Right lobe of liver (tissue), 6 donors: ENCODE measurements around the gene SYT9. TPM values are rescaled to one million over a fixed set of nuclear protein-coding genes. Genes with fewer than 3 reads are reported as not detected.

Experiments
- ATAC-seq, 4 donors: fragments of 200-7000 bp; cut with Tn5 transposase; one replicate each; pipeline ENCODE4 v1.9.1; 2020; ENCODE audit warnings: mild to moderate bottlenecking in 4 of 4, moderate library complexity in 4 of 4
- DNase-seq, 3 donors: peaks; one replicate each; pipeline ENCODE4 v3.0.0-alpha.2; 2020
- H3K27ac ChIP-seq, 3 donors: fragments of 200-600 bp; one replicate each; pipeline ENCODE4 v1.8.0; 2022
- H3K27me3 ChIP-seq, 2 donors: fragments of 200-600 bp; one replicate each; pipeline ENCODE4 v1.8.0; 2022
- H3K36me3 ChIP-seq, 4 donors: fragments of 200-600 bp; sonication (generic) in 1 of 4; one replicate each; pipeline versions ENCODE4 v1.5.1 to v1.8.0; 2017 to 2022; ENCODE audit warnings: control low read depth in 1 of 4
- H3K4me1 ChIP-seq, 4 donors: fragments of 200-600 bp; sonication (generic) in 1 of 4; one replicate each; pipeline versions ENCODE4 v1.5.1 to v1.8.0; 2017 to 2022; ENCODE audit warnings: control low read depth in 1 of 4
- H3K4me3 ChIP-seq, 3 donors: fragments of 200-600 bp; one replicate each; pipeline ENCODE4 v1.8.0; 2022
- H3K9me3 ChIP-seq, 4 donors: fragments of 200-600 bp; sonication (generic) in 1 of 4; one replicate each; pipeline versions ENCODE4 v1.5.1 to v1.8.0; 2017 to 2022; ENCODE audit warnings: control low read depth in 1 of 4
- POLR2A ChIP-seq: fragments of 450-650 bp; IDR thresholded peaks from one replicate; pipeline ENCODE4 v1.6.1; 2017; ENCODE audit warnings: antibody characterized with exemption, mild to moderate bottlenecking
- WGBS: methylation state at CpG from one replicate; pipeline ENCODE4 v1.1.6; 2018; ENCODE audit warnings: low coverage, low lambda C conversion rate; ENCODE audit not compliant: insufficient coverage; ENCODE audit errors: missing lambda C conversion rate; 5-methylcytosine and 5-hydroxymethylcytosine counted together
- intact Hi-C, 2 donors: fragments of 100-400 bp; cut with DNase I; formaldehyde crosslinking; loops; one replicate each; pipeline versions ENCODE4 v1.11.2 to v1.14.1; 2022
- total RNA-seq, 6 experiments: library from RNA; depleted of rRNA in 2 of 6; stranded (reverse); fragments of >200 nt in 2 of 6; fragmentation: NEBNext Ultra II Directional in 3 of 6; extraction: Animal tissue kit (Norgen Biotek cat#: 25700) in 3 of 6; gene quantifications; one replicate each; pipeline versions ENCODE4 v1.1.0 to v1.2.4, GENCODE V29; 2016 to 2023
- TF ChIP-seq, protein P1 (sequence below), 4 donors: fragments of 200-600 bp in 3 of 4; fragments of 450-650 bp in 1 of 4; IDR thresholded peaks; one replicate each; pipeline versions ENCODE4 v1.5.1 to v1.8.0; 2016 to 2022; ENCODE audit warnings: antibody characterized with exemption in 4 of 4, mild to moderate bottlenecking in 2 of 4
- donor health status: DM: no; HTN: yes; CAD: no.
- donor health status: DM: no; HTN: no; CAD: no.
- donor health status: DM: no; HTN: no; CAD: no.
- donor health status: DM: no; HTN: yes; CAD: no.
- donor health status: DM: no; HTN: yes; CAD: no.

Gene SYT9
- total RNA-seq, 6 experiments from 2014 or later: 3.0 to 12.6 (median 4.5) TPM

DNA sequence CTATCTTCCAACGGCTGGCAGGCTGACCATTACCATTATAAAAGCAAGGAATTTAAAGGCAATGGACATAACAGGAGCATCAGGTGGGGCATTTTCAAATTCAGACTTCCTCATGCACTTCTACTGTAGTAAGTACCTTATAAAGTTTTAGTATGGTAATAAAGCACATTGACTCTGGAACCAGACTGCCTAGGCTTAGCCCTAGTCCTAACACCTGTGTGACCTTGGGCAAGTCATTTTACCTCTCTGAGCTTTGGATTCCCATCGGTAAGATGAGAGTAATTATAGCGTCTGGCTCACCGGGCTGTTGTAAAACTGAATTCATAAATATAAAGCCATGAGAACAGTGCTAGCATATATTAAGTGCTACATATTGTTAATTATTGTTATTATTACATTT is 164.4 kb downstream of the SYT9 start:
- TF ChIP-seq, protein P1, sequence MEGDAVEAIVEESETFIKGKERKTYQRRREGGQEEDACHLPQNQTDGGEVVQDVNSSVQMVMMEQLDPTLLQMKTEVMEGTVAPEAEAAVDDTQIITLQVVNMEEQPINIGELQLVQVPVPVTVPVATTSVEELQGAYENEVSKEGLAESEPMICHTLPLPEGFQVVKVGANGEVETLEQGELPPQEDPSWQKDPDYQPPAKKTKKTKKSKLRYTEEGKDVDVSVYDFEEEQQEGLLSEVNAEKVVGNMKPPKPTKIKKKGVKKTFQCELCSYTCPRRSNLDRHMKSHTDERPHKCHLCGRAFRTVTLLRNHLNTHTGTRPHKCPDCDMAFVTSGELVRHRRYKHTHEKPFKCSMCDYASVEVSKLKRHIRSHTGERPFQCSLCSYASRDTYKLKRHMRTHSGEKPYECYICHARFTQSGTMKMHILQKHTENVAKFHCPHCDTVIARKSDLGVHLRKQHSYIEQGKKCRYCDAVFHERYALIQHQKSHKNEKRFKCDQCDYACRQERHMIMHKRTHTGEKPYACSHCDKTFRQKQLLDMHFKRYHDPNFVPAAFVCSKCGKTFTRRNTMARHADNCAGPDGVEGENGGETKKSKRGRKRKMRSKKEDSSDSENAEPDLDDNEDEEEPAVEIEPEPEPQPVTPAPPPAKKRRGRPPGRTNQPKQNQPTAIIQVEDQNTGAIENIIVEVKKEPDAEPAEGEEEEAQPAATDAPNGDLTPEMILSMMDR (IDR thresholded peaks at IDR 0.05): no peak
- TF ChIP-seq POLR2A: no peak
- Histone ChIP-seq H3K4me3 (no peak overlapping the region), H3K27ac (no peak overlapping the region), H3K9me3 (no peaks in the 10 kb centered on the region), H3K27me3 (no peaks in the 10 kb centered on the region), H3K4me1 (no peaks in the 10 kb centered on the region), H3K36me3 (no peaks in the 10 kb centered on the region)
- intact Hi-C loops: no loop called here
- ATAC-seq: no peak
- 76% methylated on average over 4 of the region's 4 CpGs for WGBS
- no peak for DNase-seq

DNA sequence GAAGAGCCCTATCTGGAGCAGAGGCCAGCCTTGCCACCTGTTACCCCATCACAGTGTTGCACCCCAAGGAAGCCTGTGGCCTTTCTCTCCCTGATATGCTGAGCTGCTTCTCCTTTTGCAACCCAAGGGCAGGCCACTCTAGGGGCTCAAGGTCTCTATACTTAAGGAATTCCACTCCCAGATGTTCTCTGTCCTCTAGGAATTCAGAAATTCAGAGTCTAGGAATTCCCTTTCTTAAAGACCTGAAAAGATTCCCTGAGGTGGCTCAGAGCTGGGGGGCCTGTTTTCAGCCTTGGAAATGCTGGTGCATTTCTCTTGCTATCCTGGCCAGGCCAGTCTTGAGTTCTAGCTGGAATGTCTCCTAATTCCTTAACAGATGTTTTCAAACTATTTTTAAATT is 165.6 kb downstream of the SYT9 start:
- H3K27me3 ChIP-seq: no peaks in the 10 kb centered on the region
- DNase-seq: no peak
- TF ChIP-seq, protein P1 (IDR thresholded peaks at IDR 0.05): no peak
- no peak for TF ChIP-seq POLR2A
- no peak overlapping the region for H3K27ac ChIP-seq
- H3K4me1 ChIP-seq: no peaks in the 10 kb centered on the region
- H3K9me3 ChIP-seq: no peaks in the 10 kb centered on the region
- no peak for ATAC-seq
- H3K4me3 ChIP-seq: no peak overlapping the region
- intact Hi-C loops: no loop called here
- no peaks in the 10 kb centered on the region for H3K36me3 ChIP-seq

DNA sequence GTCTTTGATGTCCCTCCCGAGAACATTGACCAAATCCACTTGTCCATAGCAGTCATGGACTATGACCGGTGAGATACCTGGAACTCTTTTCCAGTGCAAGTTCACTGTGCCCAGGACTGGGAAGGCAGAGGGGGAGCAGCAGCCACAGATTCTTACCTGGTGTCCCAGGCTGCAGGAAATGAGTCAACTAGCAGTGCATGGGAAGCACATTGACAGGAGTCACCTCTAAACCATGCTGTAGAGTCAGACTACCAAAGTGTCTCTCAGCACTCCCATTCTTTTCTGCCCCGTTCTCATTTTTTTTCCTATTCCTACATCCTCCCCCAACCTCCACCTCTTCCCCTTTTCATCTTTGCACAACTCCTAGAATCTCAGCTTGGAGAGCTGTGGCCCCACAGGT is 166.4 kb downstream of the SYT9 start:
- no peak overlapping the region for H3K4me3 ChIP-seq
- ATAC-seq (no peak), DNase-seq (no peak)
- no peak overlapping the region for H3K27ac ChIP-seq
- intact Hi-C loops: no loop called here
- TF ChIP-seq, protein P1 (IDR thresholded peaks at IDR 0.05): no peak
- no peaks in the 10 kb centered on the region for H3K27me3 ChIP-seq
- H3K9me3 ChIP-seq: no peaks in the 10 kb centered on the region
- no peaks in the 10 kb centered on the region for H3K4me1 ChIP-seq
- 38% methylated on average over 1 of the region's 3 CpGs for WGBS
- no peaks in the 10 kb centered on the region for H3K36me3 ChIP-seq

DNA sequence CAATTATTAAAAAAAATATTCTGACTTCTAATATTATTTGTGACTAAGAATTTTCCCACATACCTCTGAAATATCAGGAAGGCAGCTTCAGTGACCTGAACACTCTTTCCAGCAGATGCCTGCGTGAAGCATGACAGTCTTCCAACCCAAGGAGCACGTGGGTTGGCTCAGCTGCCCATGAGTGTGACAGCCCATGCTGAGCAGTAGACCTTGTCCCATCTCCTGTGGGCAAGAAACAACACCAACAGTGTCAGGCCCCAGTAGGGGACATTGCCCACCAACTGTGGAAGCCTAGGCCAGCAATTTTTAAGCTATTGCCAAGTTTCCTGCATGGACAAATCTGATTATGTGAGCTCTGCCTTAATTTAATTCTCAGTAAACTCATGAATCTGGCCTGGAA is 167.2 kb downstream of the SYT9 start:
- no peak for DNase-seq
- TF ChIP-seq, protein P1 (IDR thresholded peaks at IDR 0.05): no peak
- no peak for TF ChIP-seq POLR2A
- intact Hi-C loops: no loop called here

DNA sequence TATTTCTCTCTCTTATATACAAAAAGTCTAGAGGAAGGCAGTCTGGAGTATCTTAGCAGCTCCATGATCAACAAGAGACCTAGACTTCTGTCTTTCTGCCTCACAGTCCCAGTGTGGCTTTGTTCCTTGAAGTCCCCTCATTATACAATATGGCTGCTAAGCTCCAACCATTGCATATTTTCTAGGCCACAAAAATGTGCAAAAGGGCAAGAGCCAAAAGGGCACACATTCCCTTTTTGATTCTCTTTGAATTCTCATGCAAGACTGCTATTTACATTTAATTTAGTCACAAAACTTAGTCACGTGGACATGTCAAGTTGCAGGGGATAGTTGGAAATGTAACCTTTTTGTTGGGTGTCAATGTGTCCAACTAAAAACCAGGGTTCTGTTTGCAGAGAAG is 169.4 kb downstream of the SYT9 start:
- ATAC-seq (no peak), DNase-seq (no peak)
- WGBS: 100% methylated on average over 1 of the region's 1 CpG
- intact Hi-C loops: no loop called here
- no peaks in the 10 kb centered on the region for H3K36me3 ChIP-seq
- TF ChIP-seq, protein P1 (IDR thresholded peaks at IDR 0.05): no peak
- TF ChIP-seq POLR2A: no peak
- no peak overlapping the region for H3K27ac ChIP-seq
- no peaks in the 10 kb centered on the region for H3K27me3 ChIP-seq
- H3K9me3 ChIP-seq: no peaks in the 10 kb centered on the region
- no peaks in the 10 kb centered on the region for H3K4me1 ChIP-seq
- H3K4me3 ChIP-seq: no peak overlapping the region

More for the DNA sequence above, 167.2 kb downstream of the SYT9 start:
- Histone ChIP-seq H3K4me1 (no peaks in the 10 kb centered on the region), H3K4me3 (no peak overlapping the region), H3K36me3 (no peaks in the 10 kb centered on the region), H3K9me3 (no peaks in the 10 kb centered on the region), H3K27me3 (no peaks in the 10 kb centered on the region), H3K27ac (no peak overlapping the region)
- WGBS: 75% methylated on average over 2 of the region's 2 CpGs
- no peak for ATAC-seq
